Stimulated activated CD8-positive, alpha-beta memory T cell treated with anti-CD3 and anti-CD28 coated beads, Interleukin-7, amount 100 ng/mL, for 24 hours (primary cell): ENCODE results near the gene POLN.

Experiments used
- DNase-seq: peaks from one replicate; pipeline ENCODE4 v3.0.0-alpha.2; 2020; ENCODE audit warnings: low read depth

The POLN gene

DNA sequence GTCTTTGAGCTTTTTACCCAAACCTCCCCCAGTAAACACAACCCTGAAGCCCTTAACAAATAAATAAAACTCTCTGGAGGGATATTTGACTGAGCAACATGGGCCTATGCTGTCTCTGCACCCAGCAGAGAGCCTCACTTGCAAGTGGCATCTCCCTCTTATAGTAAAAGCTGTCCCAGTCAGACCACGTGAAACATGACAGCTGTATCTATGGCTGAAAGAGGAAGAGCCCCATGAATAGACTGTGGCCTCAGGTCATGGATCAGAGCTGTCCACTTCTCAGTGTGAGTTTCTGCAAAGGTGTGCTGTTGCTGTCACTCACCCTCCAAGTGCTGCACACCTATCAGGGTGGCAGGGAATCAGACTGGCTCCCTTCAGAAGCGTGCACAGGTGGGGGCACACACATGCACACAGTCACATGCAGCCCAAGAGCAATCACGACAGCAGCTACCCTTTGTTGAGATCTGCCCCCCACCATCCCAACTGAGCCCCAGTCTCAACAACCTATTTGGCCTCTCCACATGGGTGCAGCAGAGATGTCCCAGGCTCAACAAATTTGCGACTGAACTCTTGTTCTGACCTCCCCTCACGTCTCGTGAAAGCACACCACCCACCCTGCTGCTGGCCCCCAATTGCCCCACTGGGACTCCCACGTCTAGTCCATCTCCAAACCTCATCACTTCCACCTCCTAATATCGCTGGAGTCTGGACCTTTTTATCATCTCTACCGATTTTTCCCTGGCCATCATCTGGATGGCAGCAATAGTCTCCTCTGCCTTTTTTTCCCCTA is 137.2 kb downstream of the POLN start:
- DNase-seq = no peak

DNA sequence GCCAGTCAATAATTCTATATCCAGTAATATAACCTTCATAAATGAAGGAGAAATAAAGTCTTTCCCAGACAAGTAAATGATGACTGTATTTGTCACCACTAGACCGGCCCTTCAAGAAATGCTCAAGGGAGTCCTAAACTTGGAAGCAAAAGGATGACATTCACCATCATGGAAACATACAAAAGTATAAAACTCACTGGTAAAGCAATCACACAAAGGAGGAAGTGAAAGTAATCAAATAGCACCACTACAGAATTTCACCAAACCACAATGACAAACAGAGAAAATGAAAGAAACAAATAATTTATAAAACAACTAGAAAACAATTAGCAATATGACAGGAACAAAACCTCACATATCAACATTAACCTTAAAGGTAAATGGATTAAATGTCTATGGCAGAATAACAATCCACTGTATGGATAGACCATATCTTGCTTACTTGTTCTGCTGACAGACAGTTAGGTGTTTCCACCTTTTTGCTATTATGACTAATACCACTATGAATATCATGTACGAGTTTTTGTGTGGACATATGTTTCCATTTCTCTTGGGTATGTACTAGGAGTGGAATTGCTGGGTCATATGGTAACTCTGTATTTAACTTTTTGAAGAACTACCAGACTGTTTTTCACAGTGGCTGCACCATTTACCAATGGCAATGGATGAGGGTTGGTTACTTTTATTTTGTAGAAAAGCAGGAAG is 137.9 kb downstream of the POLN start:
- DNase-seq = no peak

DNA sequence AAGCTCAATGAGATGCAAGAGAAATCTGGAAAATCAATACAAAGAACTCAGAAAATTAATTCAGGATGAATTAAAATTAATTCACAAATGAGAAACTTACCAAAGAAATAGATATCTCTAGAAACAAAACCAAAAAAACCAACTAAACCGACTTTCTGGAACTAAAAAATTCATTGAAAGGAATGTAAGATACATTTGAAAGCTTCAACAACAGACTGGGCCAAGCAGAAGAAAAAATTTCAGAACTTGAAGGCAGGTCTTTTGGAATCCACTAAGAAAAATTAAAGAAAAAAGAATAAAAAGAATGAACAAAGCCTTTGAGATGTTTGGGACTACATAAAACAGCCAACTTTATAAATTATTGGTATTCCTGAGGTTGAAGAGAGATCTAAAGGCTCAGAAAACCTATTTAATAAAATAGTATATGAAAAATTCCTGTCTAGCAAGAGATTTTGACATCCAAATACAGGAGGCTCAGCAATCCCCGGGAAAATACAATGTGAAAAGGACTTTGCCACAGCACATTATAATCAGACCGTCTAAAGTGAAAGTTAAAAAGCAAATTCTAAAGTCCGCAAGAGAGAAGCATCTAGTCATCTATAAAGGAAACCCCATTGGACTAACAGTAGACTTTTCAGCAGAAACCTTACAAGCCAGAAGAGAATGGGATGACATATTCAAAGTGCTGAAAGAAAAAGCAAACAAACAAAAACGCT is 138.6 kb downstream of the POLN start:
- no peak for DNase-seq

DNA sequence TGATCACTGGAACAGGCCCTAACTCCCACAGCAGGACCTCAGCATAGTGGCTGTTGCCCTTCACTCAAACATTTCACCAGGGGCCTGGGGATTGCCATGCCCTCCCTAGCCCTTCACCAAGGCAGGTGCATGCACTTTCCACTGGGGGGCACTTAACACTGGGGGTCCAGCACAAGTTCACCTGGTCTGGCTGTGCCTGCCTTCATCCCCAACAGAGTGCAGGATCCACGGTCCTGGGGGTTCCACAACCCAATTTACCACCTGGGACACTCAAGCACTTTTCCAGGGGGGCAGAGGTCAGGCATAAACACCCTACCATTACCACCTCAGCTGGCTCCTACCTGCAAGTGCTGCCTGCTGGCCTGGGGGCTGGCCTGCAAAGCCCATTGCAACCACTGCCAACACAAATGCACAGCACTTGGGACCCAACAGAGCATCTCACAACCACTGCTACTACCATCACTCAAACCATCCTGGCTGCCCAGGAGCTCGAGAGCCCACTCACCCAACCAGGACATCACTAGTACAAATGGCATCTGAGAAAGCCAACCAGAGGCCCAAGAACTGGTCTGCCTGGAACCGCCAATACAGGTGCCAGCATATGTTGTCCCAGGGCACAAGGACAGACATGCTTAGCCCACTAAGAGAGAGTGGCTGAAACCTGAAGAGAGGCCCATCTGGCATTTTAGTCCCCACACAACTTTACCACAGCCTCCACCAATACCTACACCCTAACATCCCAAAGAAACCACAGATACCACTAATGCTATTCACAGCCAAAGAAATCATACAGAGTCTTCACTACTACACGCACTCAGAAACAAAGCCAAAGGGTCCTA is 139.7 kb downstream of the POLN start:
- DNase-seq = no peak

DNA sequence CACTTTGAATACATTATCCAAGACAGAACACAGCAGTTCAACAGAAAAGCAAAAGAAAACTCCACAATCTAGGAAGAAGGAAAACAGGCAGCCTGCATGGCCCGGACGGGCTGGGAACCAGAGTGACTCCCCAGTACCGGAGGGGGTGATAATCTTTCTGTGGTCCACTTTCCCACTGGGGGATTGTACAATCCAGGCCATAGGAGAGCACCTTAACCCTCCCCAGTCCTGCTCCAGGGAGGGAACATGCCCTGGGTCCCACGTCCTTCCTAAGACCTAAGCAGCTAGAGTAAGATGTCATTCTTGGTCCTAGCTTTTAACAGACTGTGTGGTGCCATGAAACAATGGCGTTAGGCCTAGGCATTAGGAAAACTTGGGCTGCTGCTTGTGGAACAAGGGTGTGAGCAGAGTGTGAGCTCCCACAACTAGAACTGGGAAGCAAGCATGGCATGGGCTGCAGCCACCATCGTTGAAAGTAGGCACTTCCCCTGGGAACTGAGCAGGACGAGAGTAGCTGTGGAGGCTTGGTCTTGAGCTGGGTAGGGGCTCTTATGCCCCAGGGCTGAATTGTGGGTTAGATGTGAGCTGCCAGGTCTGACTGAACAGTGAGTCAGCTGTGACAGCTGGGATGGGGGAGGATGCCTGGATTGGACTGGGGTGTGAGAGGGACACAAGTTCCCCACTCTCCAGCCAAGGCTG is 140.4 kb downstream of the POLN start:
- DNase-seq = no peak

DNA sequence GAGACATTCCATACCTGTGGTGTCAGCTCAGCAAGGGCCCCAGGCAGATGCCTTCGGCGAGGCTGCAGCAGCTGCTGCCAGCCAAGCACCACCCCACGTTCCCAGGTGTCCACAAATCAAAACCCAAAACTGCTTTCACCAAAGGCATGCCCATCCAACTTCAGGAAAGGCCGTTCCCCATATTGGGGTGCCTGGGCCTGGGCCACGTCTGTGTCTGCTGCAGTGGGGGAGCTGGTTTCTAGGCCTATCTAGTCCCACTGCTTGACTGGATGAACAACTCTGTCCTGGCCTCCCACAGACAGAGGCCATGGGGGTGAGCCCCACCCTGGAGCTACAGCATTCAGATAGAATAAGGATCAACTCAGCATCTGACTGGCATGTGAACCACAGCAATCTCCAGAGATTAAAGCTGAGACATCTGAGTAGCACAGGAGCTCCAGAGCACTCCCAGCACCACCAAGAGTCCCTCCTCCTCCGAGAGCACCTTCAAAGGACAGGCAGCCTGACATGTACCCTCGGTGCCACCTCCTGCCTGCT is 145.8 kb downstream of the POLN start:
- no peak for DNase-seq

DNA sequence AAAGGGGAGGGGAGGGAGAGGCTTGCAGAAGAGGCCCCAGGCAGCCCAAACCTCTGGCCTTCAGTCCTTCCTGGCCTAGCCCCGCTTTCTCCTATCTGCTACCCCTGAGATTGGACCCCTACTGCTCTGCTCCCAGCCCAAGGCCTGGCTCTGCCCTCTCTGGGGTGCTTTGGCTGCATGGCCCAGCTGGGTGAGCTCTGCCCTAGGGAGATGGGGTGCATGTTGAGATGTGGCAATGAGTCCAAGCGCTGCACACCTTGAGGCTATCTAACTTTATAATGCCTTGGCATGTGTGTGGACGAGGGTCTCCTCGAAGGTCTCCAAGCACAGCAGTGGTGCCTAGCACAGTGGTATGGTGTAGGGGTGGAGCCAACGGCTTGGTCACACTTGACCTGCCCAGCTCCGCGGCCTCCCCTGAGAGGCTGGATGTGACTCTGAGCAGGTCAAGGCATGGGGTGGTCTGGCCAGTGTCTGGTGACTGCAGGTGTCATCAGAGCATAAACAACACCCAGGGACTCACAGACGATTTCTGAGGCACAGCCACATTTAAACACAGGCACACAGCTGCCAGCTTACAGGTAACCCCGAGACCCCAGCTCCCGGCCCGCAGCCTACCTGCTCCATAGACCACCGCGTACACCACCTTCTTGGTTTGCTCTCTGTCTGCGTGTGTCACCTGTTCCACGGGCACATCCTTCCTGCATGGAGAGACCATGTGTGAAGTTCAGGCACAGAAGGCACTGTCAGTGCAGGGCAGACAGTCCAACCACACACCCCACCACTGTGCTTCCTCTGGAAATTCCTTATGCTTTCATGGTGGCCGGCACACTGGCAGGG is 146.5 kb downstream of the POLN start:
- no peak for DNase-seq

DNA sequence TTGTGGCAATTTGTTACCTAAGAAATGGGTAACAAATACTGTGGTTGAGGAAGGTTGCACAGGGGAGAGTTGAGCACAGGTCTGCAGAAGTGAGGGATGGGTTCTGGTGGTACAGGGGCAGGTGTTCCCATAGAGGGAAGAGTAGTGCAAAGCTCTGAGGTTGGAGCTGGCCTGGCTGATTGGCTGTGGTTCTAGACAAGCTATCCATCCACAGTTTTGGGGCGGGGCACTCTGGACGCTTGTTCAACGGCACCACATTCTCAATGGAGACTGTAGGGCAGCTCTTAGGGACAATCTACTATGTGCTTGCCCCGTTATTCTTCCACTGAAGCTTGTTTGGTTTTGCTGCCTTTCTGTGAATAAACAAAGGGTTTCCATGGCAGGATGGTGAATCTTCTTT is 147.4 kb downstream of the POLN start:
- no peak for DNase-seq

DNA sequence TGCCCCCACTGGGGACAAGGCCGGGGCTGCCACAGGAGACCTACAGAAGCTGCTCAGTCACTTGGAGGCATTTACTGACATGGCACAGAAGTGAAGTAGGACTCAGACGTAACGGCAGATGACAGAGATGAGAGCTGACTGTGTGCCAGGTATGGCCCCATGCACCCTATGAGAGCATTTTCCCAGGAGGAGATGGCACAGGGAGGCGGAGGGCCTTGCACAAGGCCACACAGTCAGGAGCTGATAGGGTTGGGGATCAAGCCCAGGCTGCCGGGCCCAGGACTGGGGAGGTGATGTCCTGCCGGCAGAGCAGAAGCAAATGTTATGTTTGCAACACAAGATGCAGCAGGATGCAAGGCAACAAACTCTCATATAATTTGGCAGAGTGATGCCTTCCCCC is 148.7 kb downstream of the POLN start:
- no peak for DNase-seq

DNA sequence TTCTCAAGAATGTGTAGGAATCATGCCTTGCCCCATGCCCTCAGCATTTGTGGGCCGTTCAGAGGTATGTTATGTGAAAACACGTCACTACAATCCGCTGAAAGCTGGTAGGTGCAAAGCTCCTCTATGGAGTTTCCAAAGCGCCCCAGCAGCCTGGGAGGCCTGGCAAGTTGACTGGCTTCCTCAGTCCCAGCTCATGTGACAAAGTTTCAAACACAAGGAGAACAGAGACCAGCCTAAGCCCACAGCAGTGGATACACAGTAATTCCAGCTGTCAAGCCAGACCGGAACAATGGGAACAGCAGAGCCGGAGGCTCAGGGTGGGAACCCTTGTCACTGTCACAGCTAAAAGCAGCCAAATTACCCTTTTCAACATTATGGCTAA is 149.3 kb downstream of the POLN start:
- DNase-seq = no peak

DNA sequence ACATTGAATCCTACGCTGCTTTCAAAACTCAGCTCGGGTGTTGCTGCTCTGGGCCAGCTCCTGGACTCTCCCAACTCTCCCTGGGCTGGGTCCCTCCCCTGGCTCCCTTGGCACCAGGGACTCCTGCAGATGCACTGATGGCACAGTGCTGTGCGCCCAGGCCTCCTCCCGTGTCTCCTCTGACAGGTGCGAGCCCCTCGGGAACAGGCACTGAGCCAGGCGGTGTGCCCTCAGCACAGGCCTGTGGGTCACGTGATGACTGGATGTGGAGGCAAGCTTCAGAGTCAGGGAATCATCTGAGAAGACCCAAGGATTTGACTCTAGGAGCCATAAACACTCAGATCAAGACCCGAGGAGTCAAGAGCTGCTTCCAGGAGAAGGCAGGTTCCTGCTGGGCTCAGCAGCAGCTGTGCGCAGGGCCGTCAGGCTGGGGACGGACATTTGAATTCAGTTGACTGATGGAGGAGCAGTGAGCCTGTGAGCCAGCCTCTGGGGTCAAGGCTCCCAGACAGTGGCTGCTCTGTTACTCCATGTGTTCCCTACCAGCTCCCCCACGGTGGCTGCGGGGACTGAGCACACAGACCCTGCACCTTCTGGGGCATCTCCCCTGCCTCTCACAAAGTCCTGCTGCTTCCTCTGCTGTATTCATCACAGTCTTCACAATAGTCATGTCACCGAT is 149.8 kb downstream of the POLN start:
- DNase-seq = no peak

DNA sequence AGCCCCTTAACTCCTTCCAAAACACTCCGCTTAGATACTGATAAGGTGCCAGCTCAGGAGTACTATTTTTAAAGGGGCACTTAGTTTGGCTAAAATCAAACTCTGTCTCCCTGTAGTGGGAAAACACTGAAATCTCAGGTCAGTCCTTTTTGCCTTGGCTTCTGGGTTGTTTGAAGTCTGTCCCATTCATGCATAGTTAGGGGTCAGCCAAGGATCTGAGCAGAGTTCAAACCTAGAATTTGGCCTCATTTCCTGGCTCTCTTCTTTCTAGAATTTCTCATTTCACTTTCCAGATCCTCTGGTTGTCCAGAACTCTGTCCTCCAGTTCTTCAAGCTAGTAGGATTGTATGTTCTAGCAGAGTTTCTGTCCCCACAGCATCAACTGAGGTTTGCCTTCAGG is 151.3 kb downstream of the POLN start:
- DNase-seq = no peak

DNA sequence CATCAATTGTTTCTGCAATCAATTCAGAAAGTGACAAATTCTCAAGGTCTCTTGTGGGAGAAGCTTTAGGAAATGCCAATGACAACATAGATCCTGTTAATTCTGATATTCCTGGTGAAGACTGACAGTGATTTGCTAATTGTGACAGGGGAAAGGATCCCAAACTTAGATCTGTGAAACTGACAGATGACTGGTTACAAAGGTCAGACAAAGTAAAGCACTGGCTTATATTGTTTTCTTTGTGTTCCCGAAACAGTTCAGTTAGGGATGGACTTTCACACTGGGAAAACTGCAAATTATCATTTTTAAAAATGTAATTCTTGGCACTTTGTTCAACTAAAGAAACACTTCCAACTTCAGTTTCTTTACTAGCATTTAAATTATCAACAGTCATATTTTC is 152.7 kb downstream of the POLN start:
- DNase-seq = no peak

DNA sequence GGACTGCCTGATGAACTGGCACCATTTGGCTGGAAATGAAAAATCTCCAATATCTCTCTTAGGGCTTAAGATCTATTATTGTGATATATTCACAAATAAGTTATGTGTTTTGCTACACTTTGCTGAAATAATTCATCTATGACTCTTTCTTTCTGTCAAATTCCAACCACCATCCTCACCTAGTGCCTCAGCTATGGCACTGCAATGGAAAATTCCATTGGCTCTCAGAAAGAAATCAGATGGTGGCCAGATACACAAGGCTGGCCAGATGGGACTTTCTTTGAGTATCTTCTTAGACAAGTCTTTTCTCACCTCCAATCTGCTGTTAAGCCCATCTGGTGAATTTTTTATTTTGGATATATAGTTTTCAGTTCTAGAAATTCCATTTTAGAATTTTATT is 154.8 kb downstream of the POLN start:
- no peak for DNase-seq

DNA sequence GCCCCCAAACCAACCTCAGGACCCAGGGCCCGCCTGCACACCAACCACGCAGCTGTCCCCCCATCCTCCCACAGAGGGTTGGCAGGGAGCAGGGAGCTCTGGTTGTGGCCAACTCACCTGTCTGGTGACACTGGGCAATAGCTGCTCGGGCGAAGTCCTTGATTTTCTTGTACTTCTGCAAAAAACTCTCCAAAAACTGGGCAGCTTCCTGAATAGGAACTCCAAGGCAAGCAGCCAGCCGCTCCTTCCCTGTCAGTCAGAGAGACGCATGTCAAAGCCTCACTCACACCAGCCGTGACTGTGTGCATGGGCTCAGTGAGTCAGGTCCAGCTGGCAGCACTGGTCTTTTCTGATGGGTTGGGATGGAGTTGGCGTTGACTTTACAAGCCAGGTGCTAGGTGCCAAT is 156.4 kb downstream of the POLN start:
- no peak for DNase-seq

DNA sequence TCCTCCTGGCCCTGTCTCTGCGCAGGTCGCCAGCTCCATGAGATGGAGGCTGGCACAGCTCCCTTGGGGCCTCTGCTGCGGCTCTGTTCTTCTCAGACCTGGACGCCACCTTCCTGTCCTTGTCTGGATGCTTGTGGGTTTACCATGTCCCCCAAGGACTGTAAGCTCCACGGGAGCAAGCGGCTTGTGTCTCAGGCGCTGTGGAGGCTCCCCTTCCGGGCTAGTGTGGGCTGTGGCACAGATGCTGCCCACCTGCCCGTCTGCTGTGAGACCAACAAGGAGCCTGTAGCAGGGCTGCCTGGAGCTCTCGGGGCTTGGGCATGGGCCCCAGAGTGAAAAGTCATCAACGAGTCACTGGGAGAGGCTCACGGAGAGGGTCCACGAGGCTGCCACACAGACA is 157.6 kb downstream of the POLN start:
- no peak for DNase-seq

DNA sequence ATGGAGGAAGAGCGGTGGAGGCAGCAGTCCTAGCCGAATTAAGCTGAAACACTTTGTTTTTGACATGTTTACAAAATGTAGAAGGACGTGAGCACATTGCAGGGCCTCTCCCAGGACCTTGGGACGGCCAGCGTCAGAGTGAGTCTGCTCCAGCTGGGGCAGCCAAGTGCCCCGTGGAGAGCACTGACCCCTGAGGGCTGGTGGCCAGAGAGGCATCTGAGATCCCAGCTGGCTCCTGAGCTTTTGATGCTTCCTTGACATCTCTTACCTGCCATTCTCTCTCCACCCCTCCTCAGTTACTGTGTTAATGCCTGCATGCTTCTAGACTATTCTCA is 158.1 kb downstream of the POLN start:
- DNase-seq = no peak

DNA sequence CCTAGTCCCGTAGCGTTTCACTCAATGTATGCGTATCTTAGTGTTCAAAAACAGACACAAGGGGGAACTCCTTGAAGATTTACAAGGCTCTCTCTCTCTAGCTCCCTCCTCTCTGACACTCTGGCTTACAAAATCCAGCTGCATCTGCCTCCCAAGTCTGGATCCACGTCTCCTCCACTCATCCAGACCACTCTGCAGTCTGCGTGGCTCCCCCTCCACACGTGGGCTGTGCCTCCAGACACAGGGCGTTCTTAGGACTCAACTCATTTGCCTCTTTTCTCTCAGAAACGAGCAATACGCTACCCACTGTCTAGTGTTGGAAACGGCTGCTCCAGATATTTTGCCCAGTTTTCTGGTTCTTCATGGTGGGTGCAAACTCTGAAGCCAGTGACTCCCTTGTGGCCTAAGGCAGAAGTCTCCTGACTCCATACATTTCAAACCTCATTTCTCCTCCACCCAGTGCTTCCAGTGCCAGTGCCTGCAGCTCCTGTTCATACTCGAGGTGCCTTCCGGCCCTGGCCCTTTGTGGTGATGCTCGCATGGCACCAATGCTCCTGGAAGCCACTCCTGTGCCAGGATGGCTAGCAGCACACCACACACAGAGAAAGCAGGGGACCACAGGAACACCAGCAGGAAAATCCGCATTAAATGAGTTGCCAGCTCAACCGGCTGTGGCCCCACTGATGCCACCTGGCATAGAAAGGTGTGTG is 158.7 kb downstream of the POLN start:
- no peak for DNase-seq

DNA sequence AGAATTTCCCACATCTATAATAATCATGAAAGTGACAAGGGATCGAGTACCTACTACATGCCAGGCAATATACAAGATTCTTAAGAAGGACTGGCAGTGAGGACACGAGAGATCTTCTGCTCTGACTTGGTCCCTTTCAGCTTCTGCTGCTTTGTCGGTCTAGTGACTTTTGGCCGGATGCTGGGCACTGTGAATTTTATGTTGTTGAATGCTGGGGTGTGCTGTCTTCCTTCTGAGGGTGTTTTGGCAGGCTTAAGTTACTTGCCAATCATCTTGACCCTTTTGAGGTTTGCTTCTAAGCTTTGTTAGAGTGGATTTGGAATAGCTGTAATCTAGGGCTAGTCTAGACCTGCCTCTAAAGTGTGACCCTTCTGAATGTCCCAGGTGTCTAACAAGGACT is 159.3 kb downstream of the POLN start:
- no peak for DNase-seq
